Right lobe of liver (tissue), 4 donors: Measurements from ENCODE around the gene ALDOA.

Experiments
- CTCF ChIP-seq, 4 donors: fragments of 200-600 bp in 3 of 4; fragments of 450-650 bp in 1 of 4; IDR thresholded peaks; one replicate each; pipeline versions ENCODE4 v1.5.1 to v1.8.0; 2016 to 2022; ENCODE audit warnings: antibody characterized with exemption in 4 of 4, mild to moderate bottlenecking in 2 of 4
- POLR2A ChIP-seq: fragments of 450-650 bp; IDR thresholded peaks from one replicate; pipeline ENCODE4 v1.6.1; 2017; ENCODE audit warnings: antibody characterized with exemption, mild to moderate bottlenecking
- donor health status: DM: no; HTN: no; CAD: no.
- donor health status: DM: no; HTN: no; CAD: no.
- donor health status: DM: no; HTN: yes; CAD: no.

GRCh38 chr16:30063893-30064728 is 1.4 kb upstream of the ALDOA start:
- peak; percentile 18 to 51 (median 47) for TF ChIP-seq CTCF (IDR thresholded peaks at IDR 0.05)
- TF ChIP-seq POLR2A = peak; percentile 54
